NCI-H774 (cell line): Measurements from ENCODE around the gene NAA40.
"Not testable (repeated sequence)": the region's sequence is repeated elsewhere in the genome, so short reads cannot be mapped to it uniquely, and the experiment has no call there.

Source experiments
- DNase-seq: peaks from one replicate; lab custom pipeline; 2025; lab: John Stamatoyannopoulos, UW

NAA40 gene

GRCh38 chr11:63939397-63939891, 642 bp downstream of the NAA40 start:
- no peak for DNase-seq

DNA sequence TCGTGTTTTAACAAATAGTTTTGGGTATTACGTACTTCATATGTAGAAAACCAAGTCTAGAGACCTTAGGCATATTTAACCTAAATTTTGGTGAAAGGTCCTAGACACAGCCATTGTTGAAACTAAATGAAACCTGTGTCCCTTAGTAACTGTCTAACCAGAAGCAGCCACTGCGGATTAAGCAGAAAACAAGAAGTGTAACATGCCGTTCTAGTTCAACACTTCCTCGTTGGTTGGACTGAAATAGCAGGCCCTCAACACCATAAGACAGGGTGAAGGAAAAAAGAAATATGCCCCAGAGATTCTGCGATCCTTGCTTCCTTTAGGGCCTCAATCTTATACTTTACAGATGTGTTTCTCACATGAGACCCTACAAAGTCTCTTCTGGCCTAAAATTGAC, 2.0 kb downstream of the NAA40 start:
- no peak for DNase-seq

GRCh38 chr11:63941901-63942300, 3.1 kb downstream of the NAA40 start:
- DNase-seq: no peak

DNA sequence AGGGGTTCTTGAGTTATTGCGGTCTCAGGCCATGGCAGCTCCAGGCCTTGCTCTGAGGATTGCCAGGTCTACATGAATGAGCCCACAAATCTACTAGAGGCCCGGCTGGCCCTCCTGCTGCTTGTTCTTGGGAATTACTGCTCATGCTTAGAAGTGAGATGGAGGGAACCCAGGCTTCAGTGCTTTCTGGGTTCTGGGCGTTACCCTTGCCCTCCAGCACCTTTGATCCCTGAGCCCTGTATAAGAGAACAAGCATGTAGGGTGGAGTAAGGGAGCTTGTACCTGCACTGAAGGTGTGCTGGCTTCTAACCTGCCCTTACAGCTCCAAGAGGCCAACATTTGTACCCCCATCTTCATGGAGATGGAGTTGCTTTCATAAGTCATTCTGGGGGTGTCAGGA, 4.0 kb downstream of the NAA40 start:
- DNase-seq: no peak

DNA sequence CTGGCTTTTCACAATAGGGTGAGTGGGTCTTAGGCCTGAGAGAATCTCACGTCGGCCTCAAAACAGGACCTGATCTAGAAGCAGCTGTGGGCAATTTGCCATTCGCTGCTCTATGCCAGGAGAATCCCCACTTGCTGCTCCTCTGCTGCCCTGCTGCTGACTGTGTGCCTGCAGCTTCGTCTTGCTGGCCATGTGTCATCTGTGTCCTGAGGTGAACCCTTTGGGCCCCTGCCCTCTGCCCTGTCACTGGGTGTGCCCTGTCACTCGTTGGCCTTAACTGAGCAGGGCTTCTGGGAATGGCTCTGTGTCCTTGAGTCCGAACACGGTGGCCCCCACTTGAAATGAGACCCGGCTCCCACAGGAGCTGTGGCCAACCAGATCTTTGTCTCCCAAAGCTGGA, 6.2 kb downstream of the NAA40 start:
- DNase-seq: no peak

DNA sequence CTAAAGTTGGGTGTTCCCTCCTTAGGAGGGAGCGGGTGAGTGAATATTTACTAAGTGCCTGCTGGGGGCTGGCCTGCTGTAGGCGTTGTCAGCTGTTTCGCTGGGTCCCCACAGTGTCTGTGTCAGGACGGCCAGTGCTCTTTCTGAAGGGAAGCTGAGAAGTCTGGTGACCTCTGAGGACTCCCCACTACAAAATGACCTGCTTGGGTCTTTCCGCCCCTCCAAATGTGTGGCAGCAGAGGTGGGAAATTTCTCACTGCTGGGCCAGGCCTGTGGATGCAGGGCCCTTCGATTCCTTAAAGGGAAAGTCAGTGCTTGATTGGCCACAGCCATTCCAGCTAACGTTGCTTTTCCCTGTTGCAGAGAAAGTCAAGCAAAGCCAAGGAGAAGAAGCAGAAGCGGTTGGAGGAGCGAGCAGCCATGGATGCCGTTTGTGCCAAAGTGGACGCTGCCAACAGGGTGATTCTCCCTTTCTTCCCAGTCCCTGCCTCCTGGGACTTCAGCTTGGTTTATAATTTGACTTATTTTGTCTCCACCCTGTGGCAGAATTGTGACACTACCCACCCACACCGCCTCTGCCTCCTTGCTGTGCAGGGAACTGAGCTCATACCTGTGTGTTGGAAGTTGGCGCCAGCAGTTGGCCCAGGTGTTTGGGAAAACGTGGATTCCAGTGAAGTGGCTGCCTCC, 6.8 kb downstream of the NAA40 start:
- peak; percentile 35 for DNase-seq

DNA sequence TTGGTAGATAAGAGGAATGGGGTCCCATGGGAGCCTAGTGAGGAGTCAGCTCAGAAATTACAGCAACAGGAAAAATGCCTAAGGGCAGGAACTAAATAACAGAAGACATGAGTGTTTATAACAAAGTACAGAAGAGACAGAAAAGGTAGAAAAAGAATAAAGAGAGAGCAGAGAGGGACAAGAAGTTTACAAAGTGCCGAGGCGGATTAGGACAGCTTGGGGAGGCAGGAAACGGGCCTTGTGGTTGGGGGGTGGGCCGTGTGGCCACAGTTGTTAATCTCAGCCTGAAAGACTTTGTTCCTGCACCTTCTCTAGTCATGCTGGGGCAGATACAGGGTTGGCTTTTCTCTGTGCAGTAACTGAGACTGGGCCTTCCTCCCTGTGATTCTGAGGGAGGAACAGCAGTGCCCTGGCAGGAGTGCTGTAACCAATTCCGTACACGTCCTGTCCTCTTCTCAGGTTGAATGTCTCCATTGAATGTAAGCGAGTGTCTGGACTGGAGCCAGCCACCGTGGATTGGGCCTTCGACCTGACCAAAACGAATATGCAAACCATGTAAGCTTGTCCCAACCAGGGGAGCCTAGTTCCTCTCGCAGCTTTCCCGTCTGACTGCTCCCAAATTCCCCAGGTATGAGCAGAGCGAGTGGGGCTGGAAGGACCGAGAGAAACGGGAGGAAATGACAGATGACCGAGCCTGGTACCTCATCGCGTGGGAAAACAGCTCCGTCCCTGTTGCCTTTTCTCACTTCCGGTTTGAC, 13.2 kb downstream of the NAA40 start:
- no peak for DNase-seq

DNA sequence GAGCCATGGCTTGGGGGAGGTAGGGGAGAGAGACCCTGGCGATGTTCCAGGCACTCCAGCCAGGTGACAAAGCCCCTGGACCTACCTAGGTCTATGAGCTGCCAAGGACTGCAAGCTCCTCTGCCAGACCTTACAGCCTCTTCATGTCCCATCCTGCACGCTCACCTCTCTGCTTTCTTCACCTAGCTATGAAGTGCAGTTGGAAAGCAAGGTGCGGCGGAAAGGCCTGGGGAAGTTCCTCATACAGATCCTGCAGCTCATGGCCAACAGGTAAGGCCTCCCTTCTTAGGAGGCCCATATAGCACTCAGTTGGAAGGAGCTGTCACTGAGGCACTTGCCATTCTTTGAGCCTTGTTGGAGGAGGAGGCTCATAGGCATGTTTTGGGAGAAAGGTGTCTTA, 13.8 kb downstream of the NAA40 start:
- no peak for DNase-seq

- no peak for DNase-seq
These were observed 19.2 kb downstream of the NAA40 start for GRCh38 chr11:63958008-63958407.

- peak; percentile 48 for DNase-seq
These were observed 23.0 kb downstream of the NAA40 start for GRCh38 chr11:63961608-63962412.

DNA sequence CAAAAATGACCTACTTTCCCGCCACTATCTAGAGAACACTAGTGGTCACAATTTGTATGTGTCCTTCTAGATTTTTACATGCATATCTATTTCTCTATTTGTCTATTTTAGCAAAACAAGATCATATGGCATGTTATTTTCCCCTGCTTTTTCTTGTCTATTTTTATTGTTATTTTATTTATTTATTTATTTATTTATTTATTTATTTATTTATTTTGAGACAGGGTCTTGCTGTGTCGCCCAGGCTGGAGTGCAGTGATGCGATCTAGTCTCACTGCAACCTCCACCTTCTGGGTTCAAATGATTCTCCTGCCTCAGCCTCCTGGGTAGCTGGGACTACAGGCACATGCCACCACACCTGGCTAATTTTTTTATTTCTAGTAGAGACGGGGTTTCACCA, 25.1 kb downstream of the NAA40 start:
- not testable (repeated sequence) for DNase-seq

GRCh38 chr11:63966444-63966843, 27.6 kb downstream of the NAA40 start:
- no peak for DNase-seq

DNA sequence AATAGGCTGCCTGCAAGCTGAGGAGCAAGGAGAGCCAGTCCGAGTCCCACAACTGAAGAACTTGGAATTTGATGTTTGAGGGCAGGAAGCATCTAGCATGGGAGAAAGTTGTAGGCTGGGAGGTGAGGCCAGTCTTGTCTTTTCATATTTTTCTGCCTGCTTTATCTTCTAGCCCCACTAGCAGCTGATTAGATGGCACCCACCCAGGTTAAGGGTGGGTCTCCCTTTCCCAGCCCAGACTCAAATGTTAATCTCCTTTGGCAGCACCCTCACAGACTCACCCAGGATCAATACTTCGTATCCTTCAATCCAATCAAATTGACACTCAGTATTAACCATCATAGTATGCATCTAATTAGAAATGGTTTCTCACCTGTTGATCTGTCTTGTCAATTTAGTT, 30.7 kb downstream of the NAA40 start:
- no peak for DNase-seq

DNA sequence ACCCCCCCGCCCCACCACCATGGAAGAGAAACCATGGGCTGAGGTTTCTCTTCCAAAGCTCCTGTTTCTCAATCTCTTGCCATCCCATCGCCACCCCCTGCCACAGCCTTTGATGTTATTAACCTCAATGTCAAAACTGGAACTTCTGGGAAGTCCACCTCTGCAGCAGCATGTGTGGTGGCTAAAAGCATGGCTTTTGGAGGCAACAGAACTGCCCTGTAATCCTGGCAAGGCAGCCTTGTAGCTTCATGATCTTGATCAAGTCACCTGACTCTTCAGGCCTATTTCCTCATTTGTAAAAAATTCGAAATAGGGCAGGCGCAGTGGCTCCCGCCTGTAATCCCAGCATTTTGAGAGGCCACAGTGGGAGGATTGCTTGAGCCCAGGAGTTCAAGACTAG, 32.1 kb downstream of the NAA40 start:
- DNase-seq: no peak

GRCh38 chr11:63973912-63974258, 35.1 kb downstream of the NAA40 start:
- DNase-seq: not testable (repeated sequence)

DNA sequence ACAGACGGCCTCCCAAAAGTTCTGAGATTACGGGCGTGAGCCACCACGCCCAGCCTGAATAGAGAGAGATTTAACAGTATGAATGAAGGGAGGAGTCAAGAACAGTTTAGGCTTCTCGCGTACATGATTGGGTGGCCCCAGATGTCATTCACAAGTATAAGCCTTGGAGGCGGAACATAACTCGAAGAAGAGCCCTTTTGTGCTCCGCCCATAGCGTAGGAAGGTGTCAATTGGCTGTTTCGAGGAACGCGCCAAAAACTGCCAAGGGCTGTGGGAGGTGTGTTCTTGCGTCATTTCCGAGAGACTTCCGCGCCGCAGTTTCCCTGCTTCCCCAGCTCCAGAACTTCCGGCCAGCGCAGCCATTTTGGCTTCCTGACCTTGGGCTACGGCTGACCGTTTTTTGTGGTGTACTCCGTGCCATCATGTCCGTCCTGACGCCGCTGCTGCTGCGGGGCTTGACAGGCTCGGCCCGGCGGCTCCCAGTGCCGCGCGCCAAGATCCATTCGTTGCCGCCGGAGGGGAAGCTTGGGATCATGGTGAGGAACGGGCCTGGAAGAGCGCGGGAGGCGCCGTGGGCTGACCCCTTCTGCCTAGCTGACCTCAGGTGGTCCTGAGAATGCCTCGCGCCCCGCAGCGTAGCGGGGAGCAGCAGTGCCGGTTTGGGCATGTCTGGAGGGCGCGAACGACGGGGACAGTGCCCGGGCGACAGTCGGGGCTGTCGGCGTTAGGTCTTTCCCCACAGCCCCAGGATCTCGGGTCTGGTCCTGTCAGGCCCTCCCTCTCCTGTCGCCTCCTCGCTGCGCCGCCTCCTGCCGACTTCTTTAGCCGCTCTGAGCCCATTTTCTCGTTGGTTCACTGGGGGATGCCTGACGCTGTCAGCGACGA, 35.7 kb downstream of the NAA40 start, which contains the start of gene COX8A:
COX8A (plus strand) TSS at position 362 of the 885 bp plus-strand sequence; CDS start at position 423, 61 bp downstream.
- DNase-seq: peak; percentile 100

DNA sequence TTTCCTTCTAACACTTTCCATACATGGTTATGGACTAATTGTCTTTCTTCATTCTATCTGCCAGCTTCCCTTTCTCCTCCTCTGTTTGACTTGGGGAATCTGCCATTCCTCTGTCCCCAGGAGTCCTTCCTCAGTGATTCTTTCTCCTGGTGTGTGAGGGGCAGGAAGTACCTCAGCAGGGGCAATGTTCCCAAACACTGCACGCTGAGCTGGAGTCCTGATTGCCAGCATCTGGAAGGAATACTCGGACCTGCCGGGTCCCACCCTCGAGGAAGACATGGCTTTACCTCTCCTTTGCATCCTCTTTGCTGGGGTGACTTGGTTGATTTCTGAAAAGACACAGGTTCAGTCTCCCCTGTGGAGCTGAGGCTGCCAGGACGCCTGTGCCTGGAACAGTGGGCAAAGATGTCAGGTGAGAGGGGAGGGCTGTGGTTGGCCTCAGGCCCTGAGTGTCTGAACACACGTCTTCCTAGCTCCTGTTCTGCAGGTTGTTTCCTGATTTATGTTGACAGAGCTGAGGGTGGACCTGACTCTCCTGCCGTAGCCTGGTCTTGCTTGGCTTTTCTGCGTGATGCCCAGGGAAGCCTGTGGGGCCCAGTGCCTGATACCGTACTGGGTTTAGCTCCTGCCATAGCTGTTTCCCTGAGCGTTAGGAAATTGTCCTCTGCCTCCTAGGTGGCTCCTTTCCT, 39.9 kb downstream of the NAA40 start:
- no peak for DNase-seq

DNA sequence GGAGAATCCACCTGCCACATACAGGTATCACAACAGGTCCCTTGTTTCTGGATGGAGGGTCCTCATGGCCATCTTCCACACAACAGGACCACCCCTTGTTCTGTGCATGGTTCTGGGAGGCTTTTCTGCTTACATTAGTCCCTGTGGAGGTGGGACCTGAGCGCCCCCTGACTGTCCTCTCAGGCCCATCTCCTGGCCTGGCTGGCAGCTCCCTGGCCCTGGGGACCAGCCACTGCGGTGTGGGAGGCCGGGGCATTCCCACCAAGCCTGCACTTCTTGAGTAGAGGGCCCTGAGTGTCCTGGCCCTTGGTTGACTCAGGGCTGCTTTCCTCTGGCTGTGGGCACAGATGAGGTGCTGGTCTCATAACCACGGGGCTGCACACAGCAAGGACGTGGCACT, 40.6 kb downstream of the NAA40 start:
- no peak for DNase-seq

GRCh38 chr11:63985812-63986155, 47.0 kb downstream of the NAA40 start:
- DNase-seq: peak; percentile 43

DNA sequence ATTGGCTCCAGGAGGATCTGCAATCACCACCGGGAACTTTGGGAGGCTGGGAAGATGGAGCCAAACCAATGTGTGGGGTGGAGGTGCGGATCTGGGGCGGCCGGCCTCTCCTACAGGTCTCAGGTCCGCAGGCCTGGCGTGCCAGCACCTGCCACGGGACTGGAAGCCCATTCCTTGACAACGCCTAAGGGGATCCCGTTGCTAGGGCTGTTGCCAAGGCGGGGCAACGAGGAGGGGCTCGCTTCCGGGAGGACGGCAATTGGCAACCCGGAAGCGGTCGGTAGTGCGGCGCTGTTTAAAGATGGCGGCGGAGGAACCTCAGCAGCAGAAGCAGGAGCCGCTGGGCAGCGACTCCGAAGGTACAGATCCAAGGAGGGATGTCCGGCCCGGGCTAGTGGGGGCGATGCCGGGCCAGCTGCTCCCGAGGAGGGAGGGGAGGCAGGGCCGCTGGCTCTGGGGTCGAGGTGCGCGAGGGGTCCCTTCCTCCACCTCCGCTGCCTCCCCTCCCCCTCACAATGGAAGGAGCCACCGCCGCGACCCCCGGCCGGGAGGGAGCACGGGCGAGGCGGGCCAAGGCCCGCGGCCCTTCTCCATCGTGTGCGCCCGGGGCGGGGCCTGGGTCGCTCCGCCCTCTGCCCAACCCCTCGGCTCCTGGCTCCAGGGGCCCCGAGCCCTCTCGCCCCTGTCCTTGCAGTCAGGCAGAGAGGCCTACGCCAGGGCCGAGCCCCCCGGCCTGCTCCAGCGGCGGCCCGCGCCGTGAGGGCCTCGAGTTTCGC, 47.5 kb downstream of the NAA40 start, which contains the start of gene OTUB1:
OTUB1 (plus strand) TSS at position 283 of the 776 bp plus-strand sequence; CDS start at position 302, 19 bp downstream.
- peak; percentile 96 for DNase-seq
